HepG2 (cell line): ENCODE measurements around the gene PIP5K1C. TPM values are rescaled to one million over a fixed set of nuclear protein-coding genes. Genes with fewer than 3 reads are reported as not detected.
A peak's percentile ranks its signal among the peaks of the same experiment; 100 is the strongest.

Experiments
- ATAC-seq: fragments of 200-7000 bp; cut with Tn5 transposase; 3 replicates; pipeline ENCODE4 v1.9.1; 2020; ENCODE audit warnings: mild to moderate bottlenecking, moderate library complexity
- BruUV-seq: library from RNA; stranded (reverse); fragments of 400-500 nt; replicated peaks from 2 replicates; lab custom pipeline; 2021; lab: Mats Ljungman, UMichigan
- CTCF ChIA-PET: fragments of 300-600 bp; formaldehyde crosslinking; extraction: SDS; loops from one replicate; lab custom pipeline; 2021; ENCODE audit warnings: low total read pairs, inconsistent platforms, low intra/inter-chr PET ratio; lab: Yijun Ruan, JAX
- POLR2A ChIA-PET: fragments of 350-600 bp; sonication (Branson Sonifier 250); formaldehyde crosslinking; loops from one replicate; lab custom pipeline; 2020; ENCODE audit warnings: antibody characterized with exemption, inconsistent platforms; lab: Yijun Ruan, JAX
- DNase-seq: peaks from one replicate; pipeline ENCODE4 v3.0.0-alpha.2; 2015; ENCODE audit warnings: low spot score
- FAIRE-seq: peaks from 3 replicates; lab custom pipeline; 2011; peaks lifted over from hg19 to GRCh38; lab: Jason Lieb, UNC
- H2AFZ ChIP-seq: one replicate; pipeline ENCODE4 v1.6.1; 2011; ENCODE audit warnings: low read length, inconsistent platforms
- H3K27ac ChIP-seq: fragments of 300-600 bp; 3 replicates; pipeline ENCODE4 v1.8.0; 2011; ENCODE audit warnings: mixed run types, mild to moderate bottlenecking, mixed read lengths, low read length, inconsistent platforms; ENCODE audit not compliant: insufficient read depth; ENCODE audit errors: extremely low read length
- H3K27me3 ChIP-seq, 2 experiments: fragments of 200-600 bp in 1 of 2; 2 replicates in 1 of 2; 3 replicates in 1 of 2; pipeline versions ENCODE4 v1.6.0 to v1.8.0; 2011; ENCODE audit warnings: low read length in 2 of 2, mild to moderate bottlenecking in 2 of 2, moderate library complexity in 2 of 2, inconsistent platforms in 1 of 2; ENCODE audit not compliant: insufficient read depth in 2 of 2, control insufficient read depth in 1 of 2
- H3K36me3 ChIP-seq, 2 experiments: fragments of 200-600 bp in 1 of 2; replicated peaks in 1 of 2; 2 replicates in 1 of 2; 3 replicates in 1 of 2; pipeline versions ENCODE4 v1.5.1 to v1.8.0; 2011; ENCODE audit warnings: low read length in 2 of 2, inconsistent platforms in 1 of 2; ENCODE audit not compliant: insufficient read depth in 2 of 2, control insufficient read depth in 1 of 2
- H3K4me1 ChIP-seq: 2 replicates; pipeline ENCODE4 v1.5.1; 2012; ENCODE audit warnings: low read length, inconsistent platforms; ENCODE audit not compliant: insufficient read depth
- H3K4me2 ChIP-seq: 2 replicates; pipeline ENCODE4 v1.6.0; 2011; ENCODE audit warnings: low read depth, low read length, inconsistent platforms
- H3K4me3 ChIP-seq, 3 experiments: fragments of 200-600 bp in 1 of 3; sonication (generic), shearing (Covaris generic) in 1 of 3; replicated peaks in 1 of 3; 2 replicates each; pipeline ENCODE4 v1.5.1; 2011 to 2016; ENCODE audit warnings: low read length in 3 of 3, inconsistent platforms in 2 of 3, low read depth in 2 of 3, mild to moderate bottlenecking in 2 of 3, control low read depth in 1 of 3, mixed read lengths in 1 of 3; ENCODE audit not compliant: insufficient read depth in 1 of 3
- H3K79me2 ChIP-seq: one replicate; pipeline ENCODE4 v1.6.1; 2011; ENCODE audit warnings: low read length, inconsistent platforms; ENCODE audit not compliant: insufficient read depth
- H3K9ac ChIP-seq: 2 replicates; pipeline ENCODE4 v1.6.0; 2011; ENCODE audit warnings: mild to moderate bottlenecking, low read depth, low read length, inconsistent platforms; ENCODE audit not compliant: insufficient read depth
- H3K9me3 ChIP-seq: 2 replicates; pipeline ENCODE4 v1.5.1; 2012; ENCODE audit warnings: mild to moderate bottlenecking, low read length
- H4K20me1 ChIP-seq: 2 replicates; pipeline ENCODE4 v1.6.0; 2011; ENCODE audit warnings: inconsistent platforms, mild to moderate bottlenecking, low read length, moderate library complexity; ENCODE audit not compliant: insufficient read depth
- IRF2 ChIP-seq: IDR thresholded peaks from 2 replicates; pipeline ENCODE4 v1.6.1; 2018; ENCODE audit warnings: missing genetic modification reagents, missing compliant biosample characterization
- MAFF ChIP-seq: IDR thresholded peaks from 2 replicates; pipeline ENCODE4 v1.6.1; 2011; ENCODE audit warnings: low read depth, low read length, improper control_type of control experiment
- MAFK ChIP-seq, 2 experiments: IDR thresholded peaks in 1 of 2; conservative IDR thresholded peaks in 1 of 2; 2 replicates each; pipeline ENCODE4 v1.6.1; 2011; ENCODE audit warnings: improper control_type of control experiment in 2 of 2, low read length in 2 of 2
- MIER2 ChIP-seq: IDR thresholded peaks from 2 replicates; pipeline ENCODE4 v1.6.1; 2016; ENCODE audit warnings: missing biosample characterization, missing genetic modification reagents
- PRMT3 ChIP-seq: sonication (generic); formaldehyde crosslinking; IDR thresholded peaks from 2 replicates; pipeline ENCODE4 v1.8.1; 2022; ENCODE audit warnings: low read depth, mild to moderate bottlenecking, moderate library complexity, missing genetic modification reagents, borderline replicate concordance
- TBX3 ChIP-seq: fragments of 450-650 bp; IDR thresholded peaks from 2 replicates; pipeline ENCODE4 v1.6.1; 2017; ENCODE audit warnings: antibody characterized with exemption, mild to moderate bottlenecking, inconsistent platforms, borderline replicate concordance
- ZFY ChIP-seq: sonication (generic); formaldehyde crosslinking; IDR thresholded peaks from 2 replicates; pipeline ENCODE4 v1.4.0; 2020; ENCODE audit warnings: missing genetic modification reagents
- ZNF180 ChIP-seq: sonication (generic); formaldehyde crosslinking; IDR thresholded peaks from 2 replicates; pipeline ENCODE4 v1.4.0; 2020; ENCODE audit warnings: low read depth, missing genetic modification reagents, borderline replicate concordance
- ZNF407 ChIP-seq: sonication (generic); formaldehyde crosslinking; IDR thresholded peaks from one replicate; pipeline ENCODE4 v1.5.1; 2020; ENCODE audit warnings: mild to moderate bottlenecking, missing genetic modification reagents; ENCODE audit errors: not compliant biosample characterization
- ZNF672 ChIP-seq: sonication (generic); formaldehyde crosslinking; IDR thresholded peaks from 2 replicates; pipeline ENCODE4 v1.8.1; 2022; ENCODE audit warnings: missing genetic modification reagents
- WGBS: methylation state at CpG from one replicate; pipeline ENCODE4 v1.1.6; 2017; ENCODE audit warnings: low lambda C conversion rate; 5-methylcytosine and 5-hydroxymethylcytosine counted together
- in situ Hi-C: cut with HindIII; loops from 2 replicates; pipeline ENCODE4 v1.10.0; 2017; ENCODE audit warnings: low pct_unique_long_range_greater_than_20kb; ENCODE audit not compliant: extremely low pct_ligation_motif_present
- intact Hi-C: fragments of 100-400 bp; cut with micrococcal nuclease; formaldehyde crosslinking; loops from one replicate; pipeline ENCODE4 v1.10.0; 2022; ENCODE audit not compliant: unreplicated experiment
- polyA plus RNA-seq, 8 experiments: library from polyadenylated mRNA; depleted of rRNA in 3 of 8; stranded (reverse) in 7 of 8; unstranded in 1 of 8; fragments of >200 nt; fragmentation: Illumina TruSeq in 4 of 8; extraction: Trizol in 4 of 8; gene quantifications; 2 replicates each; pipeline versions ENCODE4 v1.2.1 to v1.2.3, GENCODE V29; 2011 to 2016; ENCODE audit warnings: low read depth in 4 of 8, missing spikeins in 1 of 8, mixed read lengths in 1 of 8; ENCODE audit not compliant: insufficient read depth in 1 of 8
- total RNA-seq, 5 experiments: library from RNA; depleted of rRNA; stranded (reverse); fragments of >200 nt; fragmentation: Illumina TruSeq; extraction: Trizol; gene quantifications; 2 replicates each; pipeline ENCODE4 v1.2.3, GENCODE V29; 2016; ENCODE audit warnings: low read depth in 1 of 5

The PIP5K1C gene
- total and polyA plus RNA-seq, 2 of the 13 experiments (the other 11 are each of a cell fraction or from before 2014, with no cell fraction given): 3.6 to 4.3 TPM

GRCh38 chr19:3658004-3658869 is 42.0 kb downstream of the PIP5K1C start:
- Histone ChIP-seq H3K79me2 (no peaks in the 10 kb centered on the region), H3K36me3 (peaks cover 0 to 11% of the 10 kb centered on the region in 2 experiments; a peak in 4 of 5 replicates), H3K9me3 (no peaks in the 10 kb centered on the region), H3K27ac (no peak overlapping the region), H3K4me2 (no peak overlapping the region), H3K4me1 (no peaks in the 10 kb centered on the region), H3K9ac (no peak overlapping the region)
- CTCF ChIA-PET: no interaction called here
- ATAC-seq (no peak), DNase-seq (no peak), FAIRE-seq (no peak)
- POLR2A ChIA-PET: no interaction called here
- intact Hi-C loops: no loop called here
- no TSS peak for BruUV-seq
- TF ChIP-seq MAFF (peak; percentile 62), MAFK (conservative IDR thresholded peaks at IDR 0.05 in 1 of 2, IDR thresholded peaks at IDR 0.05 in 1 of 2; ENCODE audit: low read length in 2 of 2) (peak; percentile 77 to 79), ZNF180 (CRISPR knock-in tag) (no peak)
- TF ChIP-seq, all 625 proteins: peak for 2
- H2AFZ ChIP-seq: no peak overlapping the region
- in situ Hi-C loops: no loop called here
- H4K20me1 ChIP-seq: no peaks in the 10 kb centered on the region
- WGBS: 96% methylated on average over 22 of the region's 39 CpGs
- H3K4me3 ChIP-seq: no peak overlapping the region
- H3K27me3 ChIP-seq: no peaks in the 10 kb centered on the region

- in situ Hi-C loops: no loop called here
- Histone ChIP-seq H2AFZ (no peak overlapping the region), H3K4me2 (no peak overlapping the region), H4K20me1 (no peaks in the 10 kb centered on the region), H3K27me3 (no peaks in the 10 kb centered on the region), H3K4me1 (no peaks in the 10 kb centered on the region), H3K79me2 (no peaks in the 10 kb centered on the region), H3K36me3 (peaks cover 1 to 13% of the 10 kb centered on the region in 2 experiments; a peak in 4 of 5 replicates), H3K27ac (no peak overlapping the region), H3K9ac (no peak overlapping the region), H3K9me3 (no peaks in the 10 kb centered on the region), H3K4me3 (no peak overlapping the region)
- FAIRE-seq (no peak), DNase-seq (no peak), ATAC-seq (no peak)
- ChIA-PET POLR2A (no interaction called here), CTCF (no interaction called here)
- BruUV-seq: no TSS peak
- WGBS: 91% methylated on average over 13 of the region's 16 CpGs
- intact Hi-C loops: no loop called here
- no peak for TF ChIP-seq PRMT3 (CRISPR knock-in tag)
- no peak for TF ChIP-seq MIER2 (CRISPR knock-in tag)
- no peak for TF ChIP-seq ZNF407
- TF ChIP-seq ZFY (CRISPR knock-in tag): no peak
- no peak for TF ChIP-seq TBX3
- TF ChIP-seq IRF2: no peak
- no peak for TF ChIP-seq ZNF672 (CRISPR knock-in tag)
Measured at GRCh38 chr19:3657395-3657769, 42.9 kb downstream of the PIP5K1C start.
